ENCODE results near the gene ATP1B1.

GRCh38 chr1:169070958-169071357 lies 35.5 kb upstream of the ATP1B1 start:
- TF ChIP-seq CTCF (conservative IDR thresholded peaks at IDR 0.05; ENCODE audit: low read depth, low read length), result no peak
- TF ChIP-seq EZH2 (IDR thresholded peaks at IDR 0.05; ENCODE audit: borderline replicate concordance, low read depth, low read length, poor library complexity, severe bottlenecking), result no peak

All from A673 (cell line).